Activated CD4-positive, alpha-beta T cell treated with anti-CD3 and anti-CD28 coated beads for 36 hours (primary cell): ENCODE data around the gene KCNK17. TPM values are rescaled to one million over a fixed set of nuclear protein-coding genes. Genes with fewer than 3 reads are reported as not detected.

Source experiments
- total RNA-seq, 2 experiments: library from RNA; stranded (reverse); gene quantifications; one replicate each; pipeline ENCODE4 v1.2.3, GENCODE V29; 2021

KCNK17 gene
- total RNA-seq, 2 experiments from 2014 or later, result not detected

Other genes starting within 250 kb of the KCNK17 start
- 10 to 100 TPM; 14.1 to 16.7 TPM for gene SAYSD1, start 199.2 kb downstream of the KCNK17 start, total RNA-seq
- gene KCNK5, start 84.9 kb downstream of the KCNK17 start, total RNA-seq, result 10 to 100 TPM; 12.7 to 15.8 TPM
- not detected for gene KCNK16, start 8.3 kb upstream of the KCNK17 start, total RNA-seq